ENCODE data around the gene ADRM1.

The ADRM1 gene

GRCh38 chr20:62282877-62283503, 19.8 kb upstream of the ADRM1 start:
- H3K4me3 ChIP-seq (ENCODE audit: low read depth, low read length), result no peak overlapping the region
- DNase-seq (ENCODE audit: low read depth), result no peak
- TF ChIP-seq CTCF (IDR thresholded peaks at IDR 0.05; ENCODE audit: low read depth, low read length, missing control alignments), result no peak
- in situ Hi-C loops (cut with HindIII; ENCODE audit: low sequenced_read_pairs), result loop anchor here (25.0 kb wide), 1 partner anchor 104 kb away; the partner anchor contains the start of gene RPS21

- no peak for DNase-seq (ENCODE audit: low read depth)
- TF ChIP-seq CTCF (IDR thresholded peaks at IDR 0.05; ENCODE audit: low read depth, low read length, missing control alignments), result no peak
- H3K4me3 ChIP-seq (ENCODE audit: low read depth, low read length), result no peak overlapping the region
- in situ Hi-C loops (cut with HindIII; ENCODE audit: low sequenced_read_pairs), result loop anchor here (25.0 kb wide), 1 partner anchor 103 kb away; the partner anchor contains the start of gene RPS21
Measured at GRCh38 chr20:62284448-62284847, 18.3 kb upstream of the ADRM1 start.

- in situ Hi-C loops (cut with HindIII; ENCODE audit: low sequenced_read_pairs), result loop anchor here (25.0 kb wide), 1 partner anchor 102 kb away; the partner anchor contains the start of gene RPS21
- TF ChIP-seq CTCF (IDR thresholded peaks at IDR 0.05; ENCODE audit: low read depth, low read length, missing control alignments), result no peak
Measured at GRCh38 chr20:62285151-62285550, 17.6 kb upstream of the ADRM1 start.

GRCh38 chr20:62285722-62286121, 17.1 kb upstream of the ADRM1 start:
- H3K4me3 ChIP-seq (ENCODE audit: low read depth, low read length), result no peak overlapping the region
- no peak for DNase-seq (ENCODE audit: low read depth)
- in situ Hi-C loops (cut with HindIII; ENCODE audit: low sequenced_read_pairs), result loop anchor here (25.0 kb wide), 1 partner anchor 102 kb away; the partner anchor contains the start of gene RPS21
- no peak for TF ChIP-seq CTCF (IDR thresholded peaks at IDR 0.05; ENCODE audit: low read depth, low read length, missing control alignments)

More at GRCh38 chr20:62285151-62285550, 17.6 kb upstream of the ADRM1 start:
- no peak for DNase-seq (ENCODE audit: low read depth)
- no peak overlapping the region for H3K4me3 ChIP-seq (ENCODE audit: low read depth, low read length)

GRCh38 chr20:62286493-62287064, 16.2 kb upstream of the ADRM1 start:
- no peak for TF ChIP-seq CTCF (IDR thresholded peaks at IDR 0.05; ENCODE audit: low read depth, low read length, missing control alignments)
- DNase-seq (ENCODE audit: low read depth), result no peak
- in situ Hi-C loops (cut with HindIII; ENCODE audit: low sequenced_read_pairs), result loop anchor here (25.0 kb wide), 1 partner anchor 101 kb away; the partner anchor contains the start of gene RPS21
- H3K4me3 ChIP-seq (ENCODE audit: low read depth, low read length), result no peak overlapping the region

- no peak for DNase-seq (ENCODE audit: low read depth)
- no peak for TF ChIP-seq CTCF (IDR thresholded peaks at IDR 0.05; ENCODE audit: low read depth, low read length, missing control alignments)
- H3K4me3 ChIP-seq (ENCODE audit: low read depth, low read length), result no peak overlapping the region
- in situ Hi-C loops (cut with HindIII; ENCODE audit: low sequenced_read_pairs), result loop anchor here (25.0 kb wide), 1 partner anchor 100 kb away; the partner anchor contains the start of gene RPS21
Measured at GRCh38 chr20:62287129-62287528, 15.7 kb upstream of the ADRM1 start.

All from astrocyte of the cerebellum (primary cell).